CD4-positive, alpha-beta T cell treated with Interleukin-4 for 4 hours (primary cell): ENCODE results near the gene LRRC8A.
A peak's percentile ranks its signal among the peaks of the same experiment; 100 is the strongest.

Source experiments
- DNase-seq: peaks from one replicate; pipeline ENCODE4 v3.0.0-alpha.2; 2020

Gene LRRC8A

GRCh38 chr9:128902351-128903078 is 20.6 kb downstream of the LRRC8A start:
- peak; percentile 91 for DNase-seq

DNA sequence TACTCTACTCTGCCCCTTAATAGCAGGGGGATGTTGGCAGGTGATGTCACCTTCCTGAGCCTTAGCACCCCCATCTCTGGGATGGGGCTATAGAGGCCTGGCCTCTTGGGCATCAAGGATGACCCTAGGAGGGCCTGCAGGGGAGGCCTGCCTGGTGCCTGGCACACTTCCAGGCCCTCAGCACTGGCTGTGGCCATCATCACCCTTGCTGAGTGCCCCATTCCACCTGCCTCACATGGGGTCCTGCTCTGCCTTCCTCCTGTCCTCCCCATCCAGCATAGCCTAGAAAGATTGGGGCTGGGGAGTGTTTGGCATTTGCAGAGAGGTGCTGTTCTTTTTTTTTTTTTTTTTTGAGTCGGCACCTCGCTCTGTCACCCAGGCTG is 21.1 kb downstream of the LRRC8A start:
- DNase-seq: no peak

GRCh38 chr9:128903871-128904620 is 22.1 kb downstream of the LRRC8A start:
- DNase-seq: peak; percentile 16

GRCh38 chr9:128905964-128906363 is 24.0 kb downstream of the LRRC8A start:
- no peak for DNase-seq

DNA sequence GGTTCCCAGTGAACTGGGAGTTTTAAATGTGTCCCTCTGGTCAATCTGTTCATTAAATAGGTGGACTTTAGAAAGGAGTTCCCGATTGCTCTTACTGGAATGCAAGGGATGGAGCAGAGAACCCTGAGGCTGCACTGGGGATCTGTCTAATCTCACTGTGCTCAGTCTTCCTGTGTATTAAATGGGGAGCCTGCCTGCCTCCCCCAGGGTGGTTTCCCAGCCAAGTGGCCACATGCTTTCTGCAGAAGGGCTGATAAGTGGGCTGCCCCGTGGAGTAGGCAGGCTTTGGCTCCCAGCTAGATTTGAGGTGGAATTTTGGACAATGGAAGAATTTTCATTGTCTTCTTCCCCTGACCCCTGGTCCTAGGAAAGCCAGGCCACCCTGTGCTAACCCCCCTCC is 24.8 kb downstream of the LRRC8A start:
- DNase-seq: no peak

- DNase-seq: no peak
Observed at GRCh38 chr9:128908372-128908771, 26.4 kb downstream of the LRRC8A start.

- no peak for DNase-seq
Observed at GRCh38 chr9:128909859-128910258, 27.9 kb downstream of the LRRC8A start.

- DNase-seq: no peak
Observed at GRCh38 chr9:128910906-128911305, 29.0 kb downstream of the LRRC8A start.

DNA sequence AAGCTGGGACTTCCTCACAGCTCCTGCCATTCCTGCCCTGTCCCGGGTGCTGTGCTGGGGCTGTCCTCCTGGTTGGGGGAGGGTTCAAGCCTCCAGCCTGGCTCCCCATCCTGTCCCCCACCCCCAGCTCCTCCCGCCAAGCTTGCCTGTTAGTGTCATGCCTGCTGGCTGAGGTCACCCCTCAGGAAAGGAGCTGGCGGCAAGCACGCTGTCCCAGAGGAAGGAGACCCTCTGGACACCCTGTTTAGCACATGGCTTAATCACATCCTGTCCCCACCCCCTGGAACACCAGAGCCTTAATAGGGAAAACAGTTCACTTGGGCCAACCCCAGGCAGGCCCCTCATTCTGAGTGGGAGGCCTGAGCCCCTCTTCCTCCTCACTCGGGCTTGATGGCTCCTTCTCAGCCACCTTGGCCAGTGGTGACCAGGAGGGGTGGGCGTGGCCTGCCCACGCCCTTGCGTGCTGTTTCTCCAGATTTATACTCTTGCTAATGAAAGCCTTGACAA is 29.6 kb downstream of the LRRC8A start:
- no peak for DNase-seq

DNA sequence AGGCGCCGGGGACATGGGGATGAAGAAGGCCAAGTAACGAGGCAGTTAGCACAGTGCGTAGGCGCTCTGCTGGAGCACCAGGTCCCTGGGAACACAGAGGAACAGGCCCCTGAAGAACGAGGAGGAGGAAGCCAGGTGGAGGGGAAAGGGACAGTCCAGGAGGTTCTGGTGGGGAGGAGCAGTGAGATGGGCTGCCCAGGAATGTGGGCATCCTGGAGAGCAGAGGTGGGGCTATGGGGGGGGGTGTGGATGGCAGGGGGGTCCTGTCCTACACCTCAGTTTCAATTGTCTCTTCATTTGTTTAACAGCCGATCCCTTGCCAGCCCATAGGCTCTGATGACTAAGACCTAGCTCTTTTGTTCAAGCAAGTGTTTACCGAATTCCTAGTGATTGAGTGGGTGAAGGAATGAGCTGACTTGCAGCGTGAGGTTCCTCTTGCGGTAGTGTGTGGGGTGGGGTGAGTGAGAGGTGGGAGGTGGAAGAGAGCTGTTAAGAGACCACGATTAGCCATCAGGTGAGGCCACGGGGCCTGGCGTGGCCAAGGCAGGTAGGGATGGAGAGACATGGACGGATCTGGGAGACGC is 30.4 kb downstream of the LRRC8A start:
- no peak for DNase-seq

DNA sequence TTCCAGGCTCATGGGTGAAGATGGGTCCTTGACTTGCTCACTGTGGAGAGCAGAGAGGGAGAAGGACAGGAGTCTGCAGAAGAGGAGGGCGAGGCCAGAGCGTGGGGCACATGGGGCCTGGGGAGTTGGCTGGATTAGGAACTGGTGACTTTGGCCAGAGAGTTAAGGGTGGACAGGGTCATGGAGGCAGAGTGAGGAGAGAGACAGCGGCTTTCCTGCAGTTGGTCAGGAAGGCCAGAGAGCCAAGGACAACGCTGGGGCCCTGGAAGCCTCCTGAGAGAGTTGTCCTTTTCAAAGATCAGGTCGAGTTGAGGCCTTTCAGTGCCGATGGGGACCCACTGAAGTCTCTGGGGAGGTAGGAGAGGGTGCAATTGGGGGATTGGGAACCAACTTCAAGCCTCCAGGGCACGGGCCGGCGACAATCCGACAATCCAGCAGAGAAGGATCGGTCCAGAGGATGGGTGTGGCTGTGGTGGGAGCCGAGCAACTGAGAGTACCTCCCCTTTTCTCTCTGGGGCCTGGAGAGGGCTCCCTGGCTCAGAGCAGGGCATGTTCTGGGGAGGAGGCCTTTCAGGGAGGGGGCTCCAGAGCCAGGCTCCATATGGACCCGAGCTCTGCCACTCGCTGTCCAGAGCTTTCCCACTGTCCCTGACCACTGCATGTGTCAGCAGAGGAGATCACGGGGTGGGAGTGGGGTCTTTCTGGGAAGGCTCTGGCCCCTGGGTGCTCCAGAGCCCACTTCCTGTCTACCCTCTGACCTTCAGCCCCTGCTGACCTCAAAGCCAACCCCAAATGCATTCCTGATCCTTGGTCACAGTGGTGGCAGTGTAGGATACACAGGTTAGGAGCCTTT is 31.3 kb downstream of the LRRC8A start:
- DNase-seq: no peak

GRCh38 chr9:128913995-128914772 is 32.3 kb downstream of the LRRC8A start:
- no peak for DNase-seq

DNA sequence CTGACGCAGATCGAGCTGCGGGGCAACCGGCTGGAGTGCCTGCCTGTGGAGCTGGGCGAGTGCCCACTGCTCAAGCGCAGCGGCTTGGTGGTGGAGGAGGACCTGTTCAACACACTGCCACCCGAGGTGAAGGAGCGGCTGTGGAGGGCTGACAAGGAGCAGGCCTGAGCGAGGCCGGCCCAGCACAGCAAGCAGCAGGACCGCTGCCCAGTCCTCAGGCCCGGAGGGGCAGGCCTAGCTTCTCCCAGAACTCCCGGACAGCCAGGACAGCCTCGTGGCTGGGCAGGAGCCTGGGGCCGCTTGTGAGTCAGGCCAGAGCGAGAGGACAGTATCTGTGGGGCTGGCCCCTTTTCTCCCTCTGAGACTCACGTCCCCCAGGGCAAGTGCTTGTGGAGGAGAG is 34.3 kb downstream of the LRRC8A start:
- no peak for DNase-seq

DNA sequence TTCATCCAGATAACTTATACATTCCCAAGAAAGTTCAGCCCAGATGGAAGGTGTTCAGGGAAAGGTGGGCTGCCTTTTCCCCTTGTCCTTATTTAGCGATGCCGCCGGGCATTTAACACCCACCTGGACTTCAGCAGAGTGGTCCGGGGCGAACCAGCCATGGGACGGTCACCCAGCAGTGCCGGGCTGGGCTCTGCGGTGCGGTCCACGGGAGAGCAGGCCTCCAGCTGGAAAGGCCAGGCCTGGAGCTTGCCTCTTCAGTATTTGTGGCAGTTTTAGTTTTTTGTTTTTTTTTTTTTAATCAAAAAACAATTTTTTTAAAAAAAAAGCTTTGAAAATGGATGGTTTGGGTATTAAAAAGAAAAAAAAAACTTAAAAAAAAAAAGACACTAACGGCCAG is 34.8 kb downstream of the LRRC8A start:
- no peak for DNase-seq

DNA sequence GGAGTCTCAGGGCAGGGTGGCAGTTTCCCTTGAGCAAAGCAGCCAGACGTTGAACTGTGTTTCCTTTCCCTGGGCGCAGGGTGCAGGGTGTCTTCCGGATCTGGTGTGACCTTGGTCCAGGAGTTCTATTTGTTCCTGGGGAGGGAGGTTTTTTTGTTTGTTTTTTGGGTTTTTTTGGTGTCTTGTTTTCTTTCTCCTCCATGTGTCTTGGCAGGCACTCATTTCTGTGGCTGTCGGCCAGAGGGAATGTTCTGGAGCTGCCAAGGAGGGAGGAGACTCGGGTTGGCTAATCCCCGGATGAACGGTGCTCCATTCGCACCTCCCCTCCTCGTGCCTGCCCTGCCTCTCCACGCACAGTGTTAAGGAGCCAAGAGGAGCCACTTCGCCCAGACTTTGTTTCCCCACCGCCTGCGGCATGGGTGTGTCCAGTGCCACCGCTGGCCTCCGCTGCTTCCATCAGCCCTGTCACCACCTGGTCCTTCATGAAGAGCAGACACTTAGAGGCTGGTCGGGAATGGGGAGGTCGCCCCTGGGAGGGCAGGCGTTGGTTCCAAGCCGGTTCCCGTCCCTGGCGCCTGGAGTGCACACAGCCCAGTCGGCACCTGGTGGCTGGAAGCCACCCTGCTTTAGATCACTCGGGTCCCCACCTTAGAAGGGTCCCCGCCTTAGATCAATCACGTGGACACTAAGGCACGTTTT is 35.4 kb downstream of the LRRC8A start:
- no peak for DNase-seq

DNA sequence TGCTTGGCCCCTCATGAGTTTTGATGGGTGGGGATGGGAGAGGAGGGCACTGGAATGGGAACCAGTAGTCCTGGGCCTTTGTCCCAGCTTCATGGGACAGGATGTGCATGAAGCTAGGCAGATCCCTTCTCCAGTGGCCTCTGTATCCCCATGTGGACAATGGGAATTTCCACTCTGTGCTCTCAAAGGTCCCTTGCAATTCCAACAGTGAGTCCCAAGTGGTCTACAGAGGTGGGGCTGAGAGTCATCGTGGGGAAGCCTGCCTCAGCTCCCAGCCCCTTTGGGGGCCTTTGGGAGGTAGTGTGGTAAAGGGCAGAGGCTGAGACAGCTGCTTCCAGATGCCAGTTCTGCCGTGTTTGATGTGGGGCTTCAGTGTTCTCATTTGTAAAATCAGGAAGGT is 37.0 kb downstream of the LRRC8A start:
- no peak for DNase-seq

GRCh38 chr9:128919402-128920089 is 37.6 kb downstream of the LRRC8A start:
- DNase-seq: no peak

DNA sequence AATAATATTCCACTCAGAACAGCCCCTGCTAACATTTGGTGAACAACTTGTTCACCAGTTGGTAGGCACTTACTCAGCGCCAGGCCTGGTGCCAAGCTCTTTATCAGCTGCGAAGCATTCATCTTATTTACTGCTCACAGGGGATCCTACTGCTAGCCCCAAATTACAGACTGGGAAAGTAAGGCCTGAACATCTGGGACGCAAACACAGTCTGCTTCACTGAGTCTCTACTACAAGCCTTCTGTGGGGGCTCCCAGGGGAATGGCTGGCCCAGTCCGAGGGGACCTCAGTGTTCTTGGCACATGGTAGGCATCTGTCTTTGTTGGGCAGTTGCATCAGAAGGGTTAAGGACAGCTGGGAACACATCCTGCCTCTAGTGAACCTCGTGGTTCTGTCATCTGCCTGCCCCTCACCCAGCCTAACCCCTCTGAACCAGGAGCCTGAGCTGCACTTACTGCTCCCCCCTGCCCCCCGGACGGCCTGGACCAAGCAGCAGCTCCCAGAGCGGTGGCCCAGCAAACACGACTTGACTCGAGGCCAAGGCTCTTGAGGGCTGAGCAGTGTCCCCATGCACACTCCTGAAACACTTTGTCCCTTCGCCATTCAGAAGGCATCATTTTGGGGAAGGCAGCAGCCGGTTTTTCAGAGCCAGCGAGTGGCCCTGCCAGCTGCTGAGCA is 38.6 kb downstream of the LRRC8A start, which contains the start of gene PHYHD1:
PHYHD1 (plus strand) TSS at position 602 of the 678 bp plus-strand sequence. CDS start 1,342 bp downstream, outside the sequence.
- DNase-seq: no peak

DNA sequence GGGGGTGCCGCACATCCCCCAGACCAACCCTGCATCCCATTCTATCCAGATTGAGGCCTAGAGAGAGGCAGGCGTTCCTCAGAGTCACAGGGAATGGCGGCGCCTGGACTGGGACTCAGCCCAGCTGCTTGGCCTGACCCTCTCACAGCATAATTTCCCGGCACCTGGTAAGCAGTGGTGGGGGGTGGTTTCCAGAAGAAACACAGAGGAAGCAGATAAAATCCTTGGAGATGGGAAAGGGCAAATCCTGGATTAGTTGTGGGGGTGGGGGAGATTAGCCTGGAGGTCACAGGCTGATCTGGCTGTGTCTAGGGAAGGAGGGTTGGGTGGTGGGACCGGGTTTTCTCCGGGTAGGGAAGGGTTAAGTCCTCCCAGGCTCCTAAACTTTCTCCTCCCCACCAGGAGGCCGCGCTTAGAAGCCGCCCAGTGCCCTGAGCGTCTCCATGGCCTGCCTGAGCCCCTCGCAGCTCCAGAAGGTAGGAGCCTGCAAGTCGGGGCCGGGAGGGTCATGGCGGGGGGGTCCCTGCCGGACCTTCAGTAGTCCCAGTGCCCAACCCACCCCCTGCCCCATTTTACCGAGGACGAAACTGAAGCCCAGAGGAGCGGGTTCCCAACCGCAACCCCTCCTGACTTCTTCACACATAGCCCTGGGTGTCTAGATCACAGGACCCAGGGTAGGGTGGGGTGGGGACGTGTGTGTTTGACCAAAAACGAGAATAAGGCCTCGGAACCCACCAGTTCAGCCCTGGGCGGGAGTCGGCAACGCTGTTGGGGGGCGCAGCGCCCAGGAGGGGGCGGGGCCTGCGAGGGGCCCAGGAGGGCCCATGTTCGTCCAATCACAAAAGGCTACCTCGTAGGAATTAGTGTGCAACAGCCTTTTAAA is 40.2 kb downstream of the LRRC8A start:
- no peak for DNase-seq
